Gastroesophageal sphincter (tissue), 3 donors: Measurements from ENCODE around the gene FGA.

Source experiments
- POLR2AphosphoS5 ChIP-seq: sonication (generic); formaldehyde crosslinking; IDR thresholded peaks from one replicate; pipeline ENCODE4 v1.6.1; 2017; ENCODE audit warnings: antibody characterized with exemption
- TF ChIP-seq, protein P1 (sequence below), 4 experiments: fragments of 200-600 bp in 2 of 4; fragments of 450-650 bp in 2 of 4; sonication (generic) in 1 of 4; IDR thresholded peaks; one replicate each; pipeline ENCODE4 v1.5.1; 2017 to 2019; ENCODE audit warnings: antibody characterized with exemption in 4 of 4, mild to moderate bottlenecking in 2 of 4, moderate library complexity in 2 of 4

DNA sequence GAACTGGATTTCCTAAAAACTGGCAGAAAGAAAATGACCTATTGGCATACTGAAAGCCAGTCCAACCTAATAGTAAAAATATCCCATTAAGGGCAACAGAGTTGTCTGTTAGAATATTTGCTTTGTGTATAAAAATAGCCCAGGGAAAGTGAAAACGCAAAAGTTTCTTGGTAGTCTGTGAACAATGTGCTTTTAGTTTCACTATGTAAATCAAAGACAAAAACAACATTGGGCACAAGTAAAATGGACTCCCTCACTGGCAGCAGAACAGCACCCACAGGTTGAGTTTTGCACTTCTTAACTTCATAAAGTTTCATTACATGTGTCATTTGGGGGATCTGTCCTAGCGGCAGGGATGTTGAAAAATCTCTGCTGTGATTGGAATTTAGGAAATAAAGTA lies 26.2 kb upstream of the FGA start:
- TF ChIP-seq, protein P1, sequence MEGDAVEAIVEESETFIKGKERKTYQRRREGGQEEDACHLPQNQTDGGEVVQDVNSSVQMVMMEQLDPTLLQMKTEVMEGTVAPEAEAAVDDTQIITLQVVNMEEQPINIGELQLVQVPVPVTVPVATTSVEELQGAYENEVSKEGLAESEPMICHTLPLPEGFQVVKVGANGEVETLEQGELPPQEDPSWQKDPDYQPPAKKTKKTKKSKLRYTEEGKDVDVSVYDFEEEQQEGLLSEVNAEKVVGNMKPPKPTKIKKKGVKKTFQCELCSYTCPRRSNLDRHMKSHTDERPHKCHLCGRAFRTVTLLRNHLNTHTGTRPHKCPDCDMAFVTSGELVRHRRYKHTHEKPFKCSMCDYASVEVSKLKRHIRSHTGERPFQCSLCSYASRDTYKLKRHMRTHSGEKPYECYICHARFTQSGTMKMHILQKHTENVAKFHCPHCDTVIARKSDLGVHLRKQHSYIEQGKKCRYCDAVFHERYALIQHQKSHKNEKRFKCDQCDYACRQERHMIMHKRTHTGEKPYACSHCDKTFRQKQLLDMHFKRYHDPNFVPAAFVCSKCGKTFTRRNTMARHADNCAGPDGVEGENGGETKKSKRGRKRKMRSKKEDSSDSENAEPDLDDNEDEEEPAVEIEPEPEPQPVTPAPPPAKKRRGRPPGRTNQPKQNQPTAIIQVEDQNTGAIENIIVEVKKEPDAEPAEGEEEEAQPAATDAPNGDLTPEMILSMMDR (IDR thresholded peaks at IDR 0.05), result no peak
- no peak for TF ChIP-seq POLR2AphosphoS5
